CD14-positive monocyte (primary cell): ENCODE results near the gene ABO. TPM values are rescaled to one million over a fixed set of nuclear protein-coding genes. Genes with fewer than 3 reads are reported as not detected.
"Not testable (repeated sequence)": the region's sequence is repeated elsewhere in the genome, so short reads cannot be mapped to it uniquely, and the experiment has no call there.

ENCODE experiments used
- DNase-seq, 3 donors: peaks; one replicate each; pipeline ENCODE4 v3.0.0-alpha.2; 2011 to 2022
- H2AFZ ChIP-seq: 2 replicates; pipeline ENCODE4 v1.6.0; 2012; ENCODE audit warnings: mild to moderate bottlenecking, low read depth, low read length, inconsistent platforms; ENCODE audit not compliant: insufficient read depth, poor library complexity, severe bottlenecking
- H3K27ac ChIP-seq, 2 donors: 1 replicate in 1 of 2; 2 replicates in 1 of 2; pipeline ENCODE4 v1.5.1; 2012 to 2013; ENCODE audit warnings: low read length in 2 of 2, control low read depth in 1 of 2, inconsistent platforms in 1 of 2, low read depth in 1 of 2, mild to moderate bottlenecking in 1 of 2
- H3K27me3 ChIP-seq, 2 donors: one replicate each; pipeline versions ENCODE4 v1.6.0 to v1.6.1; 2011 to 2013; ENCODE audit warnings: low read length in 2 of 2; ENCODE audit not compliant: control insufficient read depth in 2 of 2, insufficient read depth in 2 of 2
- H3K36me3 ChIP-seq, 2 donors: replicated peaks in 1 of 2; 1 replicate in 1 of 2; 2 replicates in 1 of 2; pipeline versions ENCODE4 v1.5.1 to v1.6.1; 2012 to 2013; ENCODE audit warnings: low read length in 2 of 2, control low read depth in 1 of 2, inconsistent platforms in 1 of 2, mild to moderate bottlenecking in 1 of 2; ENCODE audit not compliant: insufficient read depth in 2 of 2, control insufficient read depth in 1 of 2
- H3K4me1 ChIP-seq, 2 donors: 1 replicate in 1 of 2; 2 replicates in 1 of 2; pipeline versions ENCODE4 v1.5.1 to v1.6.1; 2012 to 2013; ENCODE audit warnings: low read length in 2 of 2, control low read depth in 1 of 2, inconsistent platforms in 1 of 2, mild to moderate bottlenecking in 1 of 2, moderate library complexity in 1 of 2; ENCODE audit not compliant: insufficient read depth in 2 of 2, control insufficient read depth in 1 of 2
- H3K4me2 ChIP-seq: replicated peaks from 2 replicates; pipeline ENCODE3; 2012; ENCODE audit warnings: low read length, moderate library complexity, mild to moderate bottlenecking; ENCODE audit not compliant: poor library complexity, severe bottlenecking; ENCODE audit errors: extremely low read depth
- H3K4me3 ChIP-seq, 3 experiments: fragments of 200-600 bp in 1 of 3; sonication (generic) in 1 of 3; replicated peaks in 1 of 3; 1 replicate in 2 of 3; 2 replicates in 1 of 3; pipeline ENCODE4 v1.5.1; 2011 to 2013; ENCODE audit warnings: low read length in 3 of 3, mild to moderate bottlenecking in 3 of 3, control low read depth in 2 of 3, low read depth in 2 of 3, inconsistent platforms in 1 of 3, moderate library complexity in 1 of 3
- H3K79me2 ChIP-seq: 2 replicates; pipeline ENCODE4 v1.6.0; 2012; ENCODE audit warnings: mild to moderate bottlenecking, control low read depth, inconsistent platforms, low read length, moderate library complexity; ENCODE audit not compliant: insufficient read depth
- H3K9ac ChIP-seq: 2 replicates; pipeline ENCODE4 v1.6.0; 2017; ENCODE audit warnings: low read length, mild to moderate bottlenecking; ENCODE audit not compliant: insufficient read depth, poor library complexity, severe bottlenecking
- H3K9me3 ChIP-seq, 2 donors: replicated peaks in 1 of 2; 1 replicate in 1 of 2; 2 replicates in 1 of 2; pipeline versions ENCODE4 v1.5.1 to v1.6.1; 2012 to 2013; ENCODE audit warnings: low read length in 2 of 2, control low read depth in 1 of 2; ENCODE audit not compliant: control insufficient read depth in 1 of 2, insufficient read depth in 1 of 2
- H4K20me1 ChIP-seq: 2 replicates; pipeline ENCODE4 v1.6.0; 2012; ENCODE audit warnings: mild to moderate bottlenecking, low read length, control low read depth, moderate library complexity; ENCODE audit not compliant: insufficient read depth
- H3K27ac Mint-ChIP-seq, 7 donors: one replicate each; pipeline ENCODE4 v1.8.0; 2020; ENCODE audit warnings: mild to moderate bottlenecking in 7 of 7, mixed read lengths in 7 of 7, moderate library complexity in 6 of 7, inconsistent platforms in 2 of 7
- H3K27me3 Mint-ChIP-seq, 3 donors: one replicate each; pipeline ENCODE4 v1.8.0; 2021 to 2022; ENCODE audit warnings: low read depth in 3 of 3, mild to moderate bottlenecking in 3 of 3, mixed read lengths in 3 of 3, moderate library complexity in 3 of 3, inconsistent platforms in 1 of 3
- H3K36me3 Mint-ChIP-seq, 2 donors: one replicate each; pipeline ENCODE4 v1.8.0; 2020; ENCODE audit warnings: mixed read lengths in 2 of 2, inconsistent platforms in 1 of 2, mild to moderate bottlenecking in 1 of 2
- H3K4me1 Mint-ChIP-seq: one replicate; pipeline ENCODE4 v1.8.0; 2020; ENCODE audit warnings: mild to moderate bottlenecking, mixed read lengths
- H3K4me3 Mint-ChIP-seq, 2 donors: one replicate each; pipeline ENCODE4 v1.8.0; 2020; ENCODE audit warnings: mild to moderate bottlenecking in 2 of 2, mixed read lengths in 2 of 2, moderate library complexity in 1 of 2
- H3K9me3 Mint-ChIP-seq, 7 donors: one replicate each; pipeline ENCODE4 v1.8.0; 2020 to 2022; ENCODE audit warnings: mixed read lengths in 7 of 7, mild to moderate bottlenecking in 6 of 7, moderate library complexity in 6 of 7, inconsistent platforms in 2 of 7
- CTCF ChIP-seq: fragments of 200-600 bp; IDR thresholded peaks from one replicate; pipeline ENCODE4 v1.8.0; 2022; ENCODE audit warnings: antibody characterized with exemption, mild to moderate bottlenecking
- WGBS: methylation state at CpG from one replicate; pipeline ENCODE4 v1.1.5; 2013; ENCODE audit warnings: missing lambda C conversion rate; ENCODE audit not compliant: insufficient coverage; 5-methylcytosine and 5-hydroxymethylcytosine counted together
- intact Hi-C, 2 donors: fragments of 100-400 bp; cut with micrococcal nuclease; formaldehyde crosslinking; loops; one replicate each; pipeline versions ENCODE4 v1.15.0 to v1.15.1; 2023
- polyA plus RNA-seq, 3 donors: library from polyadenylated mRNA; depleted of rRNA in 1 of 3; unstranded in 2 of 3; stranded (reverse) in 1 of 3; fragments of 300-500 nt in 2 of 3; fragments of >200 nt in 1 of 3; fragmentation: Illumina TruSeq in 2 of 3; gene quantifications; 1 replicate in 2 of 3; 2 replicates in 1 of 3; pipeline ENCODE4 v1.2.3, GENCODE V29; 2012 to 2021

The ABO gene
- polyA plus RNA-seq, 3 donors, result 0.50 to 2.1 TPM; not detected in 1

DNA sequence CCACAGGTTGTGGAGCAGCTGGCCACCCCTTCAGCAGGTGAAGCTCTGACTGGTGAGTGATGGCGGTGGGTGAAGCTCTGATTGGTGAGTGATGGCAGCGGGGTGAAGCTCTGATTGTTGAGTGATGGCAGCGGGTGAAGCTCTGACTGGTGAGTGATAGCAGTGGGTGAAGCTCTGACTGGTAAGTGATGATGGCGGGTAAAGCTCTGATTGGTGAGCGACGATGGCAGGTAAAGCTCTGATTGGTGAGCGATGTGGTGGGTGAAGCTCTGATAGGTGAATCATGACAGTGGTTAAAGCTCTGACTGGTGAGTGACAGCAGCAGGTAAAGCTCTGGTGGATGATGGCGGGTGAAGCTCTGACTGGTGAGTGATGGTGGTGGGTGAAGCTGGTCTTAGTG is 9.4 kb upstream of the ABO start:
- no peak overlapping the region for H3K27ac Mint-ChIP-seq
- Histone ChIP-seq H2AFZ (no peak overlapping the region), H3K9me3 (peaks cover 0 to 17% of the 10 kb centered on the region in 2 donors), H3K36me3 (no peaks in the 10 kb centered on the region), H3K79me2 (no peaks in the 10 kb centered on the region), H3K27me3 (no peaks in the 10 kb centered on the region), H4K20me1 (no peaks in the 10 kb centered on the region), H3K9ac (no peak overlapping the region), H3K4me1 (peaks cover 0 to 4% of the 10 kb centered on the region in 2 donors), H3K4me3 (no peak overlapping the region), H3K4me2 (no peak overlapping the region), H3K27ac (no peak overlapping the region)
- WGBS, result 85% methylated on average over 7 of the region's 8 CpGs
- H3K36me3 Mint-ChIP-seq, result peaks cover 0 to 1% of the 10 kb centered on the region in 2 donors
- intact Hi-C loops, result no loop called here
- no peak overlapping the region for H3K4me3 Mint-ChIP-seq
- no peak for DNase-seq
- no peaks in the 10 kb centered on the region for H3K4me1 Mint-ChIP-seq
- peaks cover 9 to 20% (median 17%) of the 10 kb centered on the region in 7 donors for H3K9me3 Mint-ChIP-seq
- TF ChIP-seq CTCF, result no peak
- H3K27me3 Mint-ChIP-seq, result peaks cover 0 to 3% (median 2%) of the 10 kb centered on the region in 3 donors

DNA sequence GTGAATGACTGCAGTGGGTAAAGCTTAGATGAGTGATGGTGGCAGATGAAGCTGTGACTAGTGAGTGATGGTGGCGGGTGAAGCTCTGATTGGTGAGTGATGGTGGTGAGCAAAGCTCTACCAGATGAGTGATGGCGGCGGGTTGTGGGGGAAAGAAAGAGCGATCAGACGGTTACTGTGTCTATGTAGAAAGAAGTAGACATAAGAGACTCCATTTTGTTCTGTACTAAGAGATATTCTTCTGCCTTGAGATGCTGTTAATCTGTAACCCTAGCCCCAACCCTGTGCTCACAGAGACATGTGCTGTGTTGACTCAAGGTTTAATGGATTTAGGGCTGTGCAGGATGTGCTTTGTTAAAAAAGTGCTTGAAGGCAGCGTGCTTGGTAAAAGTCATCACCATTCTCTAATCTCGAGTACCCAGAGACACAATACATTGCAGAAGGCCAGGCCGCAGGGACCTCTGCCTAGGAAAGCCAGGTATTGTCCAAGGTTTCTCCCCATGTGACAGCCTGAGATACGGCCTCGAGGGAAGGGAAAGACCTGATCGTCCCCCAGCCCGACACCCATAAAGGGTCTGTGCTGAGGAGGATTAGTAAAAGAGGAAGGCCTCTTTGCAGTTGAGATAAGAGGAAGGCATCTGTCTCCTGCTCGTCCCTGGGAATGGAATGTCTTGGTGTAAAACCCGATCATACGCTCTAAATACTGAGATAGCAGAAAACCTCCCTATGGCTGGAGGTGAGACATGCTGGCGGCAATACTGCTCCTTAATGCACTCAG is 8.4 kb upstream of the ABO start:
- H3K9me3 Mint-ChIP-seq, result peaks cover 9 to 28% (median 19%) of the 10 kb centered on the region in 7 donors
- H3K79me2 ChIP-seq, H3K27ac Mint-ChIP-seq, H3K4me3 ChIP-seq, H3K9ac ChIP-seq, DNase-seq, H3K4me1 Mint-ChIP-seq, intact Hi-C loops, H3K36me3 Mint-ChIP-seq, H3K4me1 ChIP-seq, H3K27me3 Mint-ChIP-seq, H3K36me3 ChIP-seq, H3K27me3 ChIP-seq, H3K4me3 Mint-ChIP-seq, H4K20me1 ChIP-seq, H2AFZ ChIP-seq, H3K4me2 ChIP-seq, H3K27ac ChIP-seq: not testable (repeated sequence)
- WGBS, result 83% methylated on average over 7 of the region's 16 CpGs
- peaks cover 4 to 24% of the 10 kb centered on the region in 2 donors for H3K9me3 ChIP-seq
